Spleen (tissue), 11 donors: ENCODE measurements around the gene DHH. TPM values are rescaled to one million over a fixed set of nuclear protein-coding genes. Genes with fewer than 3 reads are reported as not detected.

ENCODE experiments used
- DNase-seq: peaks from one replicate; pipeline ENCODE4 v3.0.0-alpha.2; 2020
- H3K27ac ChIP-seq, 8 donors: fragments of 200-600 bp; sonication (generic) in 7 of 8; 1 replicate in 4 of 8; 2 replicates in 4 of 8; pipeline versions ENCODE4 v1.5.0 to v1.8.0; 2016 to 2021; ENCODE audit warnings: inconsistent platforms in 4 of 8, mild to moderate bottlenecking in 4 of 8, moderate library complexity in 1 of 8
- H3K27me3 ChIP-seq, 7 donors: fragments of 200-600 bp; sonication (generic) in 6 of 7; replicated peaks in 1 of 7; 1 replicate in 4 of 7; 2 replicates in 3 of 7; pipeline versions ENCODE4 v1.5.0 to v1.8.0; 2016 to 2021; ENCODE audit warnings: inconsistent platforms in 3 of 7, mild to moderate bottlenecking in 1 of 7
- H3K36me3 ChIP-seq, 6 donors: fragments of 200-600 bp; sonication (generic) in 5 of 6; 1 replicate in 4 of 6; 2 replicates in 2 of 6; pipeline versions ENCODE4 v1.5.0 to v1.8.0; 2016 to 2021; ENCODE audit warnings: inconsistent platforms in 2 of 6
- H3K4me1 ChIP-seq, 6 donors: fragments of 200-600 bp; sonication (generic) in 5 of 6; 1 replicate in 3 of 6; 2 replicates in 3 of 6; pipeline versions ENCODE4 v1.5.0 to v1.8.0; 2016 to 2021; ENCODE audit warnings: inconsistent platforms in 3 of 6
- H3K4me3 ChIP-seq, 8 donors: fragments of 200-600 bp; sonication (generic) in 7 of 8; 1 replicate in 4 of 8; 2 replicates in 4 of 8; pipeline versions ENCODE4 v1.5.0 to v1.8.0; 2016 to 2021; ENCODE audit warnings: inconsistent platforms in 4 of 8, mild to moderate bottlenecking in 4 of 8, moderate library complexity in 2 of 8
- H3K9me3 ChIP-seq, 8 donors: fragments of 200-600 bp; sonication (generic) in 7 of 8; 1 replicate in 4 of 8; 2 replicates in 4 of 8; pipeline versions ENCODE4 v1.5.0 to v1.8.0; 2016 to 2021; ENCODE audit warnings: inconsistent platforms in 4 of 8
- CTCF ChIP-seq, 11 experiments: fragments of 200-600 bp in 7 of 11; fragments of 450-650 bp in 4 of 11; sonication (generic) in 4 of 11; IDR thresholded peaks in 8 of 11; conservative IDR thresholded peaks in 3 of 11; 1 replicate in 7 of 11; 2 replicates in 4 of 11; pipeline versions ENCODE4 v1.4.0 to v1.8.0; 2016 to 2021; ENCODE audit warnings: antibody characterized with exemption in 11 of 11, inconsistent platforms in 4 of 11, mild to moderate bottlenecking in 1 of 11
- POLR2A ChIP-seq, 3 donors: fragments of 450-650 bp; IDR thresholded peaks; one replicate each; pipeline ENCODE4 v1.5.1; 2017; ENCODE audit warnings: antibody characterized with exemption in 3 of 3, mild to moderate bottlenecking in 1 of 3
- POLR2AphosphoS5 ChIP-seq, 3 donors: sonication (generic); formaldehyde crosslinking; IDR thresholded peaks; one replicate each; pipeline ENCODE4 v1.5.1; 2017; ENCODE audit warnings: antibody characterized with exemption in 3 of 3
- WGBS, 5 donors: extraction: QIAGEN DNeasy Blood & Tissue Kit in 3 of 5; methylation state at CpG; one replicate each; pipeline versions ENCODE4 v1.1.5 to v1.1.7; 2013 to 2018; 5-methylcytosine and 5-hydroxymethylcytosine counted together
- intact Hi-C: fragments of 100-400 bp; cut with DNase I; formaldehyde crosslinking; loops from one replicate; pipeline ENCODE4 v1.15.0; 2023; ENCODE audit warnings: low total_unique reads
- polyA plus RNA-seq, 3 donors: library from polyadenylated mRNA; stranded (reverse); fragments of 200-250 nt; gene quantifications; one replicate each; pipeline ENCODE4 v1.2.1, GENCODE V29; 2013
- small RNA-seq, 4 donors: library from RNA; depleted of rRNA; stranded (forward); fragments of <200 nt; gene quantifications; one replicate each; pipeline ENCODE3, GENCODE V24; 2016
- total RNA-seq, 7 donors: library from RNA; depleted of rRNA in 3 of 7; stranded (reverse); fragments of >200 nt in 3 of 7; fragmentation: NEBNext Ultra II Directional in 4 of 7; extraction: Animal tissue kit (Norgen Biotek cat#: 25700) in 4 of 7; gene quantifications; one replicate each; pipeline versions ENCODE4 v1.1.0 to v1.2.1, GENCODE V29; 2016 to 2021
- donor health status: healthy with polysubstance abuse.
- donor health status: DM: no; HTN: no; CAD: no; lungs with moderate emphysema.
- donor health status: DM: no; HTN: no; CAD: no.
- donor health status: Bipolar disorder and iron deficiency.
- donor health status: healthy.
- donor health status: DM: no; HTN: no; CAD: no.
- donor health status: DM: yes; HTN: yes; CAD: no.

Gene DHH
- total and polyA plus RNA-seq, 10 donors: 0.09 to 2.6 (median 0.66) TPM

- TF ChIP-seq CTCF (IDR thresholded peaks at IDR 0.05 in 8 of 11, conservative IDR thresholded peaks at IDR 0.05 in 3 of 11) (no peak), POLR2AphosphoS5 (IDR thresholded peaks at IDR 0.05) (peak in 1 of 3 donors; percentile 11), POLR2A (IDR thresholded peaks at IDR 0.05) (no peak)
- no peak for DNase-seq
- Histone ChIP-seq H3K4me1 (no peaks in the 10 kb centered on the region), H3K36me3 (peaks cover 8 to 100% (median 92%) of the 10 kb centered on the region in 6 donors), H3K9me3 (no peaks in the 10 kb centered on the region), H3K4me3 (no peak overlapping the region), H3K27ac (no peak overlapping the region), H3K27me3 (no peaks in the 10 kb centered on the region)
- 93 to 99% (median 96%) methylated on average over 13 to 20 of the region's 20 CpGs for WGBS, 5 donors
- intact Hi-C loops: no loop called here
These were observed 56.2 kb downstream of the DHH start for GRCh38 chr12:49038291-49038955.

DNA sequence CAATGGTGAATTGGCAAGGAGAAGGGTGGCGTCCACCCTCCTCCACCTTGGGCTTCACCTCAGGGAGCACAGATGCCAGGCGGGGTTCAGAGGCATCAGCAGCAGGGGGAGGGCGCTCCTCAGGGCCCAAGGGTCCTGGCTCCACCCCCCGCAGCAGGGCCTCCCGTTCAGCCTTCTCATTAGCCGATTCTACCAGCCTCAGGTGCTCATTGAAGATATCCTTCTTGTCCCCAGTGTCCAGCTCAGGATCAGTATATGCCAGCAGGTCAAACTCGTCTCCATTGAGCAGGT is 56.7 kb downstream of the DHH start:
- DNase-seq: no peak
- no peak overlapping the region for H3K4me3 ChIP-seq
- H3K27me3 ChIP-seq: no peaks in the 10 kb centered on the region
- H3K4me1 ChIP-seq: no peaks in the 10 kb centered on the region
- H3K9me3 ChIP-seq: no peaks in the 10 kb centered on the region
- 87 to 96% (median 94%) methylated on average over 6 to 7 of the region's 7 CpGs for WGBS, 5 donors
- peaks cover 8 to 100% (median 92%) of the 10 kb centered on the region in 6 donors for H3K36me3 ChIP-seq
- intact Hi-C loops: no loop called here
- no peak overlapping the region for H3K27ac ChIP-seq
- no peak for TF ChIP-seq POLR2A (IDR thresholded peaks at IDR 0.05)
- TF ChIP-seq POLR2AphosphoS5 (IDR thresholded peaks at IDR 0.05): peak in 2 of 3 donors; percentile 9 to 69
- TF ChIP-seq CTCF (IDR thresholded peaks at IDR 0.05 in 8 of 11, conservative IDR thresholded peaks at IDR 0.05 in 3 of 11): no peak

- Histone ChIP-seq H3K36me3 (peaks cover 8 to 100% (median 92%) of the 10 kb centered on the region in 6 donors), H3K4me3 (no peak overlapping the region), H3K4me1 (no peaks in the 10 kb centered on the region), H3K9me3 (no peaks in the 10 kb centered on the region), H3K27me3 (no peaks in the 10 kb centered on the region), H3K27ac (no peak overlapping the region)
- TF ChIP-seq POLR2AphosphoS5 (IDR thresholded peaks at IDR 0.05) (peak in 2 of 3 donors; percentile 27 to 44), CTCF (IDR thresholded peaks at IDR 0.05 in 8 of 11, conservative IDR thresholded peaks at IDR 0.05 in 3 of 11) (no peak)
- intact Hi-C loops: no loop called here
- DNase-seq: peak; percentile 71
- 93 to 98% (median 95%) methylated on average over 5 to 9 of the region's 9 CpGs for WGBS, 5 donors
These were observed 57.3 kb downstream of the DHH start for GRCh38 chr12:49037111-49037946.

Small RNAs within 50 kb of the gene (small RNA-seq; reads per million reads assigned to genes)
- 0 reads per million in 4 donors for gene RF00019

Other genes with a start within 250 kb of the DHH start
- 100 to 1,000 TPM in 3 of 7 donors, 10 to 100 TPM in 4; 71.7 to 104 (median 91.7) TPM for gene DDX23, start 242.6 kb downstream of the DHH start, total RNA-seq
- 10 to 100 TPM; 33.1 to 54.9 (median 49.2) TPM for gene DDX23, start 242.6 kb downstream of the DHH start, polyA plus RNA-seq
- gene RND1, start 228.9 kb downstream of the DHH start, total RNA-seq: 1 to 10 TPM in 5 of 7 donors, under 1 TPM in 2; 0.69 to 3.0 (median 1.5) TPM
- gene RND1, start 228.9 kb downstream of the DHH start, polyA plus RNA-seq: under 1 TPM; 0.65 to 0.93 (median 0.86) TPM
- gene FKBP11, start 169.3 kb downstream of the DHH start, total RNA-seq: 10 to 100 TPM; 27.8 to 73.8 (median 43.2) TPM
- gene FKBP11, start 169.3 kb downstream of the DHH start, polyA plus RNA-seq: 10 to 100 TPM; 31.8 to 49.8 (median 37.9) TPM
- gene ARF3, start 137.3 kb downstream of the DHH start, total RNA-seq: 100 to 1,000 TPM in 4 of 7 donors, 10 to 100 TPM in 3; 66.8 to 152 (median 125) TPM
- gene ARF3, start 137.3 kb downstream of the DHH start, polyA plus RNA-seq: 10 to 100 TPM; 22.2 to 54.1 (median 31.2) TPM
- gene WNT10B, start 123.1 kb downstream of the DHH start, total RNA-seq: 1 to 10 TPM in 6 of 7 donors, under 1 TPM in 1; 0.59 to 2.9 (median 2.0) TPM
- 1 to 10 TPM; 2.5 to 5.4 (median 4.6) TPM for gene WNT10B, start 123.1 kb downstream of the DHH start, polyA plus RNA-seq
- under 1 TPM in 3 of 7 donors, not detected in 4; 0.23 to 0.52 (median 0.41) TPM for gene WNT1, start 116.5 kb downstream of the DHH start, total RNA-seq
- gene WNT1, start 116.5 kb downstream of the DHH start, polyA plus RNA-seq: under 1 TPM in 1 of 3 donors, not detected in 2; 0.06 TPM
- gene DDN, start 95.4 kb downstream of the DHH start, total RNA-seq: 1 to 10 TPM in 1 of 7 donors, under 1 TPM in 5, not detected in 1; 0.15 to 2.0 (median 0.40) TPM
- under 1 TPM; 0.09 to 0.64 (median 0.42) TPM for gene DDN, start 95.4 kb downstream of the DHH start, polyA plus RNA-seq
- 10 to 100 TPM; 40.2 to 47.2 (median 44.6) TPM for gene PRKAG1, start 76.0 kb downstream of the DHH start, total RNA-seq
- 10 to 100 TPM; 34.1 to 41.4 (median 39.8) TPM for gene PRKAG1, start 76.0 kb downstream of the DHH start, polyA plus RNA-seq
- gene KMT2D, start 34.0 kb downstream of the DHH start, total RNA-seq: 100 to 1,000 TPM; 115 to 172 (median 163) TPM
- 10 to 100 TPM in 1 of 3 donors, 1 to 10 TPM in 2; 5.1 to 42.1 (median 6.0) TPM for gene KMT2D, start 34.0 kb downstream of the DHH start, polyA plus RNA-seq
- 1 to 10 TPM; 2.0 to 4.3 (median 2.5) TPM for gene RHEBL1, start 24.8 kb downstream of the DHH start, total RNA-seq
- 1 to 10 TPM; 3.9 to 6.7 (median 5.5) TPM for gene RHEBL1, start 24.8 kb downstream of the DHH start, polyA plus RNA-seq
- 100 to 1,000 TPM in 2 of 7 donors, 10 to 100 TPM in 5; 60.3 to 108 (median 85.8) TPM for gene LMBR1L, start 16.0 kb upstream of the DHH start, total RNA-seq
- gene LMBR1L, start 16.0 kb upstream of the DHH start, polyA plus RNA-seq: 10 to 100 TPM; 44.1 to 78.0 (median 61.2) TPM
- gene TUBA1B, start 36.6 kb upstream of the DHH start, total RNA-seq: 100 to 1,000 TPM; 326 to 706 (median 476) TPM
- 100 to 1,000 TPM; 231 to 582 (median 476) TPM for gene TUBA1B, start 36.6 kb upstream of the DHH start, polyA plus RNA-seq
- gene TUBA1A, start 94.3 kb upstream of the DHH start, total RNA-seq: 100 to 1,000 TPM in 2 of 7 donors, 10 to 100 TPM in 5; 47.2 to 120 (median 71.7) TPM
- 10 to 100 TPM; 52.0 to 68.5 (median 66.4) TPM for gene TUBA1A, start 94.3 kb upstream of the DHH start, polyA plus RNA-seq
- 10 to 100 TPM; 36.3 to 71.7 (median 57.4) TPM for gene TUBA1C, start 170.3 kb upstream of the DHH start, total RNA-seq
- 10 to 100 TPM; 44.0 to 89.6 (median 82.0) TPM for gene TUBA1C, start 170.3 kb upstream of the DHH start, polyA plus RNA-seq
- 1 to 10 TPM in 3 of 7 donors, under 1 TPM in 4; 0.26 to 2.6 (median 0.98) TPM for gene PRPH, start 200.3 kb upstream of the DHH start, total RNA-seq
- 1 to 10 TPM in 2 of 3 donors, under 1 TPM in 1; 0.67 to 3.0 (median 2.5) TPM for gene PRPH, start 200.3 kb upstream of the DHH start, polyA plus RNA-seq
- 10 to 100 TPM in 1 of 7 donors, 1 to 10 TPM in 6; 2.5 to 11.9 (median 4.0) TPM for gene TROAP, start 228.5 kb upstream of the DHH start, total RNA-seq
- 10 to 100 TPM in 1 of 3 donors, 1 to 10 TPM in 2; 3.2 to 10.8 (median 4.8) TPM for gene TROAP, start 228.5 kb upstream of the DHH start, polyA plus RNA-seq
- not detected for gene C1QL4, start 242.4 kb upstream of the DHH start, total RNA-seq
- gene C1QL4, start 242.4 kb upstream of the DHH start, polyA plus RNA-seq: not detected